Neutrophil (primary cell): Measurements from ENCODE around the gene NUDT9.
"Not testable (repeated sequence)": the region's sequence is repeated elsewhere in the genome, so short reads cannot be mapped to it uniquely, and the experiment has no call there.

Experiments
- H3K27ac ChIP-seq: fragments of 200-600 bp; sonication (generic); 2 replicates; pipeline ENCODE4 v1.5.1; 2016; ENCODE audit warnings: mild to moderate bottlenecking, moderate library complexity
- H3K27me3 ChIP-seq: fragments of 200-600 bp; sonication (generic); 2 replicates; pipeline ENCODE4 v1.6.0; 2016; ENCODE audit warnings: mild to moderate bottlenecking
- H3K36me3 ChIP-seq: fragments of 200-600 bp; sonication (generic); 2 replicates; pipeline ENCODE4 v1.5.1; 2017
- H3K4me1 ChIP-seq, 2 experiments: fragments of 200-600 bp in 1 of 2; sonication (generic) in 1 of 2; 1 replicate in 1 of 2; 2 replicates in 1 of 2; pipeline versions ENCODE4 v1.5.1 to v1.6.1; 2013 to 2016; ENCODE audit warnings: low read depth in 1 of 2, low read length in 1 of 2, mild to moderate bottlenecking in 1 of 2, moderate library complexity in 1 of 2; ENCODE audit not compliant: control insufficient read depth in 1 of 2, insufficient read depth in 1 of 2
- H3K4me3 ChIP-seq, 2 experiments: fragments of 200-600 bp in 1 of 2; sonication (generic) in 1 of 2; 1 replicate in 1 of 2; 2 replicates in 1 of 2; pipeline ENCODE4 v1.5.1; 2013 to 2016; ENCODE audit warnings: low read depth in 1 of 2, low read length in 1 of 2, mild to moderate bottlenecking in 1 of 2, moderate library complexity in 1 of 2
- H3K9me3 ChIP-seq: fragments of 200-600 bp; sonication (generic); 2 replicates; pipeline ENCODE4 v1.5.1; 2016
- CTCF ChIP-seq: fragments of 200-600 bp; sonication (generic); IDR thresholded peaks from 2 replicates; pipeline ENCODE4 v1.5.1; 2016; ENCODE audit warnings: antibody characterized with exemption

Gene NUDT9

GRCh38 chr4:87433342-87433741 is 11.0 kb downstream of the NUDT9 start:
- TF ChIP-seq CTCF = no peak
- Histone ChIP-seq H3K4me1 (no peaks in the 10 kb centered on the region), H3K9me3 (no peaks in the 10 kb centered on the region), H3K36me3 (no peaks in the 10 kb centered on the region), H3K4me3 (no peak overlapping the region), H3K27me3 (no peaks in the 10 kb centered on the region), H3K27ac (no peak overlapping the region)

GRCh38 chr4:87442889-87443288 is 20.5 kb downstream of the NUDT9 start:
- Histone ChIP-seq H3K36me3 (peaks cover 7% of the 10 kb centered on the region), H3K9me3 (no peaks in the 10 kb centered on the region), H3K27ac (no peak overlapping the region)

GRCh38 chr4:87444741-87445140 is 22.4 kb downstream of the NUDT9 start:
- H3K9me3 ChIP-seq = no peaks in the 10 kb centered on the region
- H3K27ac ChIP-seq = no peak overlapping the region
- no peaks in the 10 kb centered on the region for H3K27me3 ChIP-seq
- no peak overlapping the region for H3K4me3 ChIP-seq
- no peaks in the 10 kb centered on the region for H3K4me1 ChIP-seq
- TF ChIP-seq CTCF = no peak
- H3K36me3 ChIP-seq = peaks cover 7% of the 10 kb centered on the region

More at GRCh38 chr4:87442889-87443288, 20.5 kb downstream of the NUDT9 start:
- Histone ChIP-seq H3K4me3 (no peak overlapping the region), H3K4me1 (no peaks in the 10 kb centered on the region), H3K27me3 (no peaks in the 10 kb centered on the region)
- no peak for TF ChIP-seq CTCF

GRCh38 chr4:87445964-87446363 is 23.6 kb downstream of the NUDT9 start:
- Histone ChIP-seq H3K9me3 (no peaks in the 10 kb centered on the region), H3K36me3 (peaks cover 7% of the 10 kb centered on the region), H3K4me3 (no peak overlapping the region), H3K27me3 (no peaks in the 10 kb centered on the region), H3K27ac (no peak overlapping the region), H3K4me1 (no peaks in the 10 kb centered on the region)
- no peak for TF ChIP-seq CTCF

GRCh38 chr4:87446375-87446774 is 24.0 kb downstream of the NUDT9 start:
- H3K36me3 ChIP-seq, H3K4me3 ChIP-seq, H3K27me3 ChIP-seq, H3K27ac ChIP-seq, H3K4me1 ChIP-seq, H3K9me3 ChIP-seq: not testable (repeated sequence)

- Histone ChIP-seq H3K36me3 (peaks cover 9% of the 10 kb centered on the region), H3K27me3 (no peaks in the 10 kb centered on the region), H3K4me3 (no peak overlapping the region), H3K9me3 (no peaks in the 10 kb centered on the region), H3K4me1 (no peaks in the 10 kb centered on the region), H3K27ac (no peak overlapping the region)
- no peak for TF ChIP-seq CTCF
Measured at GRCh38 chr4:87451537-87451936, 29.2 kb downstream of the NUDT9 start.
